Measurements from ENCODE around the gene HBA1. TPM values are rescaled to one million over a fixed set of nuclear protein-coding genes. Genes with fewer than 3 reads are reported as not detected.
A peak's percentile ranks its signal among the peaks of the same experiment; 100 is the strongest.
"Not testable (repeated sequence)": the region's sequence is repeated elsewhere in the genome, so short reads cannot be mapped to it uniquely, and the experiment has no call there.

Gene HBA1
- total and polyA plus RNA-seq, 10 donors = 77.8 to 25,333 (median 2,131) TPM

DNA sequence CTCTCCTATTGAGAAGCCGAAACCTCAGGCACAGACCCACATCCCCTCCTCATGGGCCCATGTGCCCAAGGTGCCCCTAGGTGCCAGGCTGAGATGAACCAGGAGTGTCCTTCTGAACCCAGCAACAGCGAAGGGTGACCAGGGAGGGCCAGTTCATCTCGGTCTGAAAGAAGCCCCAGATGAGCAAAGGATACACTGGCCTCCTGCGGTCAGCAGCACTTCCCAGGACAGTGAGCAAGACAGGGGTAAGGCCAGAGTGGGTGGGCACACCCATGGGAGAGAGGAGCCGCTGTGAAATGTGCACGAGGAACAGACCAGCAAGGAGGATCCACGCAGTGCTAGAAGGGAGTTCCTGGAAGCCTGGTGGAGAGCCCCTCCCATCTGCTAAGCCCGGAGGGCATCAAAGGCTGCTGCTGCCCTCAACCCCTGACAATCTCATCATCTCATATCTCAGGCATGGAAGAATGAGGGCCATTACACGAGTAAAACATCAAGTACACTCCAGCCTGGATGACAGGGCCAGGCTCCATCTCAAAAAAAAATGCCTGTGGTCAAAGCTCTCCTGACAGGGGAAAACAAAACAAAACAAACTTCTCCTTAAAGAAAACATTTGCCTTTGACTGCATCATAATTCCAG lies 27.3 kb upstream of the HBA1 start:
- H3K27me3 ChIP-seq (replicated peaks in 1 of 7) = peaks cover 0 to 15% (median 6%) of the 10 kb centered on the region in 7 donors
- peaks cover 0 to under 1% (median under 1%) of the 10 kb centered on the region in 6 donors for H3K4me1 ChIP-seq
- WGBS, 5 donors = 41 to 57% (median 50%) methylated on average over 9 of the region's 9 CpGs
- no peaks in the 10 kb centered on the region for H3K9me3 ChIP-seq
- H3K4me3 ChIP-seq = no peak overlapping the region
- intact Hi-C loops (cut with DNase I; ENCODE audit: low total_unique reads) = no loop called here
- H3K27ac ChIP-seq = no peak overlapping the region
- TF ChIP-seq, protein P1, sequence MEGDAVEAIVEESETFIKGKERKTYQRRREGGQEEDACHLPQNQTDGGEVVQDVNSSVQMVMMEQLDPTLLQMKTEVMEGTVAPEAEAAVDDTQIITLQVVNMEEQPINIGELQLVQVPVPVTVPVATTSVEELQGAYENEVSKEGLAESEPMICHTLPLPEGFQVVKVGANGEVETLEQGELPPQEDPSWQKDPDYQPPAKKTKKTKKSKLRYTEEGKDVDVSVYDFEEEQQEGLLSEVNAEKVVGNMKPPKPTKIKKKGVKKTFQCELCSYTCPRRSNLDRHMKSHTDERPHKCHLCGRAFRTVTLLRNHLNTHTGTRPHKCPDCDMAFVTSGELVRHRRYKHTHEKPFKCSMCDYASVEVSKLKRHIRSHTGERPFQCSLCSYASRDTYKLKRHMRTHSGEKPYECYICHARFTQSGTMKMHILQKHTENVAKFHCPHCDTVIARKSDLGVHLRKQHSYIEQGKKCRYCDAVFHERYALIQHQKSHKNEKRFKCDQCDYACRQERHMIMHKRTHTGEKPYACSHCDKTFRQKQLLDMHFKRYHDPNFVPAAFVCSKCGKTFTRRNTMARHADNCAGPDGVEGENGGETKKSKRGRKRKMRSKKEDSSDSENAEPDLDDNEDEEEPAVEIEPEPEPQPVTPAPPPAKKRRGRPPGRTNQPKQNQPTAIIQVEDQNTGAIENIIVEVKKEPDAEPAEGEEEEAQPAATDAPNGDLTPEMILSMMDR (IDR thresholded peaks at IDR 0.05 in 8 of 11, conservative IDR thresholded peaks at IDR 0.05 in 3 of 11) = no peak
- TF ChIP-seq POLR2AphosphoS5 (IDR thresholded peaks at IDR 0.05) = no peak
- no peak for TF ChIP-seq POLR2A (IDR thresholded peaks at IDR 0.05)
- DNase-seq = peak; percentile 41
- no peaks in the 10 kb centered on the region for H3K36me3 ChIP-seq

DNA sequence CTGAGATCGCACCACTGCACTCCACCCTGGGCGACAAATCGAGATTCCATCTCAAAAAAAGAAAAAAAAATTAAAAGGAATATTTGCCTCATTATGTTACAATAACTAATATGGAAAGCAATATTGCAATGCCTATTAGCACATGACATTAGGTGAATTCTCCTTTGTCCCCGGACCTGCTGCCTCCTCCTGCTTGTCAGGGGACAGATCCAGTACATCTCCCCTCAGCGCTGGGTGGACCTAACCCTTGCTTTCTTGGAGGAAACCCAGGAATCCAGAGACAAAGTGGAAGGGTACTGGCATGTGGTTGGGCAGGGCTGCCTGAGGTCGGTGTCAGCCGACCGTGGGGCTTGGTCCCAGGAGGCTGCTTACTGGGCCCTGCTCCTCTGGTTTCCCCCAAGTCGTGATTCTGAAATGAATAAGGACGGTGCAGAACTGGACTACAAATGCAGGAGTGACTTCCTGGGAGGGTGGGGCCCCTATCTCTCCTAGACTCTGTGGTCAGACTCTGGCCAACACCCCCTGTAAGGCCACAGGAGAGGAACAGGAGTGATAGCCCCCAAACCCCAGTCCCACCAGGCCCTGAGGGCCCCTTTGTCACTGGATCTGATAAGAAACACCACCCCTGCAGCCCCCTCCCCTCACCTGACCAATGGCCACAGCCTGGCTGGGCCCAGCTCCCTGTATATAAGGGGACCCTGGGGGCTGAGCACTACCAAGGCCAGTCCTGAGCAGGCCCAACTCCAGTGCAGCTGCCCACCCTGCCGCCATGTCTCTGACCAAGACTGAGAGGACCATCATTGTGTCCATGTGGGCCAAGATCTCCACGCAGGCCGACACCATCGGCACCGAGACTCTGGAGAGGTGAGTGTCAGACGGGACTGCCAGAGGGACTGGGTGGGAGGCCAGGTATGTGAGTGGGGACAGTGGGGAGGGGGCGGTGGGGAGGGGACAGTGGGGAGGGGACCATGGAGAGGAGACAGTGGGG lies 24.0 kb upstream of the HBA1 start, which contains the start of gene HBZ:
Gene HBZ, plus strand, starts transcription at position 504 of the 988 bp plus-strand sequence. Its CDS starts 266 bp downstream, at position 770.
- H3K4me3 ChIP-seq = no peak within 1 kb of the TSS
- 73 to 85% (median 78%) methylated on average over 17 of the region's 17 CpGs for WGBS, 5 donors
- peaks cover 0 to 45% (median 19%) of the 10 kb centered on the region in 7 donors for H3K27me3 ChIP-seq (replicated peaks in 1 of 7)
- peak; percentile 25 for DNase-seq
- H3K9me3 ChIP-seq = no peaks in the 10 kb centered on the region
- TF ChIP-seq, protein P1 (IDR thresholded peaks at IDR 0.05 in 8 of 11, conservative IDR thresholded peaks at IDR 0.05 in 3 of 11) = no peak
- TF ChIP-seq POLR2A (IDR thresholded peaks at IDR 0.05) (no peak), POLR2AphosphoS5 (IDR thresholded peaks at IDR 0.05) (no peak)
- H3K27ac ChIP-seq = no peak within 1 kb of the TSS
- H3K36me3 ChIP-seq = no peaks in the 10 kb centered on the region
- intact Hi-C loops (cut with DNase I; ENCODE audit: low total_unique reads) = no loop called here
- peaks cover 6 to 12% (median 10%) of the 10 kb centered on the region in 6 donors for H3K4me1 ChIP-seq

DNA sequence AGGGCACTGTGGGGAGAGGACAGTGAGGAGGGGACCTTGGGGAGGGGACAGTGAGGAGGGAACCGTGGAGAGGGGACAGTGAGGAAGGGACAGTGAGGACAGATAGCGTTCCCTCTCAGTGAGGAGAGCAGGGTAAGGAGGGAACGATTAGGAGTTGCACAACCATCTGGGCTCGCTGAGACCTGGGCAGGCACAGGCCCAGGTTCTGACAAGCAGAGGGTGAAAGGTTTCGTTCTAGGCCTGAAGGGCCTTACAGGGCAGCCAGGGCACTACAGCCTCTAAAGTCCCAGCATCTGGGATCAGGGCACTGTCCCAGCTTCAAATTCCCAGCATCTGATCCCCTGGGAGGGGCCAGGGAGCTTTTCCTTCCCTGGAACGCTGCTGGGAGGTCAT lies 23.4 kb upstream of the HBA1 start:
- H3K36me3 ChIP-seq; H3K4me3 ChIP-seq; H3K9me3 ChIP-seq; DNase-seq; H3K27ac ChIP-seq; intact Hi-C loops (cut with DNase I; ENCODE audit: low total_unique reads): not testable (repeated sequence)
- Histone ChIP-seq H3K4me1 (peaks cover 6 to 12% (median 10%) of the 10 kb centered on the region in 6 donors), H3K27me3 (replicated peaks in 1 of 7) (peaks cover 0 to 52% (median 19%) of the 10 kb centered on the region in 7 donors)
- 56 to 84% (median 60%) methylated on average over 3 to 4 of the region's 6 CpGs for WGBS, 5 donors

DNA sequence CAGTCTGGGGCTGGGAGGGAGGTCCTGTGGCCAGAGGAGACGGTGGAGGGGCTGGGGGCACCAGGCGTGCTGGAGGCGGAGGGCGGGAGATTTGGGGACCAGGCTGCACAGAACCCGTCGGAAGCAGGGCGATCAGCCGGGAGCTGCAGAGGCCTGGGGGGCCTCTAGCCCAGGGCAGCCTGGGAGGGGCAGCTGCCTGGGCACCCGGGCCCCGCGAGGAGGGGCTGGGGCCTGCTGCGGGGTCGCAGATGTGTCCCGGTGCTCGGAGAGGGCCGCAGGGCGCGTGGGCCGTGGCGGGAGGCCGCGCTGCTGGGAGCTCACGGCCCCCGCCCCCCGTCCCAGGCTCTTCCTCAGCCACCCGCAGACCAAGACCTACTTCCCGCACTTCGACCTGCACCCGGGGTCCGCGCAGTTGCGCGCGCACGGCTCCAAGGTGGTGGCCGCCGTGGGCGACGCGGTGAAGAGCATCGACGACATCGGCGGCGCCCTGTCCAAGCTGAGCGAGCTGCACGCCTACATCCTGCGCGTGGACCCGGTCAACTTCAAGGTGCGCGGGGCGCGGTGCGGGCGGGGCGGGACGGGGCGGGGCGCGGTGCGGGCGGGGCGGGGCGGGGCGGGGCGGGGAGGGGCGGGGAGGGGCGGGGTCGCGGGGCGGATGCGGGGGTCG lies 22.8 kb upstream of the HBA1 start:
- DNase-seq; H3K27ac ChIP-seq; intact Hi-C loops (cut with DNase I; ENCODE audit: low total_unique reads); H3K9me3 ChIP-seq; H3K4me3 ChIP-seq; H3K36me3 ChIP-seq: not testable (repeated sequence)
- peaks cover 6 to 12% (median 10%) of the 10 kb centered on the region in 6 donors for H3K4me1 ChIP-seq
- peaks cover 0 to 57% (median 21%) of the 10 kb centered on the region in 7 donors for H3K27me3 ChIP-seq (replicated peaks in 1 of 7)
- WGBS, 5 donors = 0% methylated on average over 4 of the region's 74 CpGs; no CpG with 5 or more reads in 4 of the 5 donors

Data from spleen (tissue), 11 donors.